ENCODE data around the gene BRD7.

BRD7 gene

GRCh38 chr16:50291719-50292565 is 76.8 kb downstream of the BRD7 start:
- TF ChIP-seq YY1 (IDR thresholded peaks at IDR 0.05; ENCODE audit: insufficient read depth, insufficient read length) (no peak), SUZ12 (IDR thresholded peaks at IDR 0.05; ENCODE audit: extremely low read depth, insufficient read depth, insufficient read length) (no peak), ZNF274 (IDR thresholded peaks at IDR 0.05; ENCODE audit: low read depth, low read length) (no peak)
- H3K36me3 ChIP-seq (ENCODE audit: insufficient read depth, insufficient read length, low read length) = peaks cover 72% of the 10 kb centered on the region
- no peaks in the 10 kb centered on the region for H3K4me1 ChIP-seq (ENCODE audit: insufficient read depth, insufficient read length)
- no peak for DNase-seq (ENCODE audit: low read depth, low spot score)
- H3K4me3 ChIP-seq (ENCODE audit: insufficient read length, low read depth) = no peak overlapping the region
- peaks cover 3% of the 10 kb centered on the region; the same call in 1 of the 2 replicates for H3K9me3 ChIP-seq (ENCODE audit: insufficient read depth, low read length)
- peak overlapping the region; percentile 17 for H3K9ac ChIP-seq (ENCODE audit: insufficient read length, low read depth)
- no peaks in the 10 kb centered on the region for H3K27me3 ChIP-seq (ENCODE audit: insufficient read depth, insufficient read length)

- no peak for DNase-seq (ENCODE audit: low read depth, low spot score)
- TF ChIP-seq ZNF274 (IDR thresholded peaks at IDR 0.05; ENCODE audit: low read depth, low read length) (no peak), SUZ12 (IDR thresholded peaks at IDR 0.05; ENCODE audit: extremely low read depth, insufficient read depth, insufficient read length) (no peak), YY1 (IDR thresholded peaks at IDR 0.05; ENCODE audit: insufficient read depth, insufficient read length) (no peak)
- H3K27me3 ChIP-seq (ENCODE audit: insufficient read depth, insufficient read length) = no peaks in the 10 kb centered on the region
- no peaks in the 10 kb centered on the region for H3K4me1 ChIP-seq (ENCODE audit: insufficient read depth, insufficient read length)
- H3K9me3 ChIP-seq (ENCODE audit: insufficient read depth, low read length) = peaks cover 14% of the 10 kb centered on the region
- peaks cover 73% of the 10 kb centered on the region for H3K36me3 ChIP-seq (ENCODE audit: insufficient read depth, insufficient read length, low read length)
- H3K4me3 ChIP-seq (ENCODE audit: insufficient read length, low read depth) = no peak overlapping the region
- H3K9ac ChIP-seq (ENCODE audit: insufficient read length, low read depth) = no peak overlapping the region
Measured at GRCh38 chr16:50290856-50291255, 77.9 kb downstream of the BRD7 start.

GRCh38 chr16:50289950-50290764 is 78.6 kb downstream of the BRD7 start:
- TF ChIP-seq YY1 (IDR thresholded peaks at IDR 0.05; ENCODE audit: insufficient read depth, insufficient read length) (no peak), ZNF274 (IDR thresholded peaks at IDR 0.05; ENCODE audit: low read depth, low read length) (no peak), SUZ12 (IDR thresholded peaks at IDR 0.05; ENCODE audit: extremely low read depth, insufficient read depth, insufficient read length) (no peak)
- Histone ChIP-seq H3K36me3 (ENCODE audit: insufficient read depth, insufficient read length, low read length) (peaks cover 67% of the 10 kb centered on the region), H3K27me3 (ENCODE audit: insufficient read depth, insufficient read length) (no peaks in the 10 kb centered on the region), H3K9ac (ENCODE audit: insufficient read length, low read depth) (no peak overlapping the region), H3K4me1 (ENCODE audit: insufficient read depth, insufficient read length) (no peaks in the 10 kb centered on the region), H3K4me3 (ENCODE audit: insufficient read length, low read depth) (no peak overlapping the region), H3K9me3 (ENCODE audit: insufficient read depth, low read length) (peaks cover 14% of the 10 kb centered on the region)
- no peak for DNase-seq (ENCODE audit: low read depth, low spot score)

DNA sequence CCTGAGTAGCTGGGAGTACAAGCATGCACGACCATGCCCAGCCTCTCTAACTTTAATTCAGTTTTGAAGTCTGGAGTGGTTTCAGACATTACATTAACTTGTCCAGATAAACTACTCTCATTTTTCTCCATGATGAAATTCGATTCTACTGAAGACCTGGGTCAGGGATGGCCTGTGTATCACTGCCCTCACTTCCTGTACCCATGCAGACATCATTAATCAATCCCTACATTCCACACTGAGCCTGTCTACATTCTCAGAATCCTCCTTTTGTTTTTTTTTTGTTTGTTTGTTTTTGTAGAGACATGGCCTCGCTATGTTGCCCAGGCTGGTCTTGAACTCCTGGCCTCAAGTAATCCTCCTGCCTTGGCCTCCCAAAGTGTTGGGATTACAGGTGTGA is 79.9 kb downstream of the BRD7 start:
- Histone ChIP-seq H3K4me3 (ENCODE audit: insufficient read length, low read depth) (no peak overlapping the region), H3K9me3 (ENCODE audit: insufficient read depth, low read length) (peaks cover 14% of the 10 kb centered on the region), H3K4me1 (ENCODE audit: insufficient read depth, insufficient read length) (no peaks in the 10 kb centered on the region), H3K36me3 (ENCODE audit: insufficient read depth, insufficient read length, low read length) (peaks cover 56% of the 10 kb centered on the region), H3K27me3 (ENCODE audit: insufficient read depth, insufficient read length) (no peaks in the 10 kb centered on the region), H3K9ac (ENCODE audit: insufficient read length, low read depth) (no peak overlapping the region)
- TF ChIP-seq SUZ12 (IDR thresholded peaks at IDR 0.05; ENCODE audit: extremely low read depth, insufficient read depth, insufficient read length) (no peak), YY1 (IDR thresholded peaks at IDR 0.05; ENCODE audit: insufficient read depth, insufficient read length) (no peak), ZNF274 (IDR thresholded peaks at IDR 0.05; ENCODE audit: low read depth, low read length) (no peak)
- DNase-seq (ENCODE audit: low read depth, low spot score) = no peak

GRCh38 chr16:50288026-50288425 is 80.8 kb downstream of the BRD7 start:
- no peak for DNase-seq (ENCODE audit: low read depth, low spot score)
- no peaks in the 10 kb centered on the region for H3K4me1 ChIP-seq (ENCODE audit: insufficient read depth, insufficient read length)
- H3K4me3 ChIP-seq (ENCODE audit: insufficient read length, low read depth) = no peak overlapping the region
- TF ChIP-seq SUZ12 (IDR thresholded peaks at IDR 0.05; ENCODE audit: extremely low read depth, insufficient read depth, insufficient read length) (no peak), YY1 (IDR thresholded peaks at IDR 0.05; ENCODE audit: insufficient read depth, insufficient read length) (no peak), ZNF274 (IDR thresholded peaks at IDR 0.05; ENCODE audit: low read depth, low read length) (no peak)
- H3K27me3 ChIP-seq (ENCODE audit: insufficient read depth, insufficient read length) = no peaks in the 10 kb centered on the region
- no peak overlapping the region for H3K9ac ChIP-seq (ENCODE audit: insufficient read length, low read depth)
- H3K9me3 ChIP-seq (ENCODE audit: insufficient read depth, low read length) = peaks cover 14% of the 10 kb centered on the region
- peaks cover 47% of the 10 kb centered on the region for H3K36me3 ChIP-seq (ENCODE audit: insufficient read depth, insufficient read length, low read length)

- TF ChIP-seq YY1 (IDR thresholded peaks at IDR 0.05; ENCODE audit: insufficient read depth, insufficient read length) (no peak), ZNF274 (IDR thresholded peaks at IDR 0.05; ENCODE audit: low read depth, low read length) (no peak), SUZ12 (IDR thresholded peaks at IDR 0.05; ENCODE audit: extremely low read depth, insufficient read depth, insufficient read length) (no peak)
Measured at GRCh38 chr16:50286681-50287080, 82.1 kb downstream of the BRD7 start.

More at GRCh38 chr16:50286681-50287080, 82.1 kb downstream of the BRD7 start:
- no peak for DNase-seq (ENCODE audit: low read depth, low spot score)
- Histone ChIP-seq H3K4me1 (ENCODE audit: insufficient read depth, insufficient read length) (peaks cover 4% of the 10 kb centered on the region), H3K36me3 (ENCODE audit: insufficient read depth, insufficient read length, low read length) (peaks cover 37% of the 10 kb centered on the region), H3K27me3 (ENCODE audit: insufficient read depth, insufficient read length) (no peaks in the 10 kb centered on the region), H3K4me3 (ENCODE audit: insufficient read length, low read depth) (no peak overlapping the region), H3K9me3 (ENCODE audit: insufficient read depth, low read length) (peaks cover 14% of the 10 kb centered on the region), H3K9ac (ENCODE audit: insufficient read length, low read depth) (no peak overlapping the region)

Data from NT2/D1 (cell line).